HG03045 (cell line): ENCODE results near the gene KDM4B.

Source experiments
- ATAC-seq: cut with Tn5 transposase; IDR thresholded peaks from one replicate; pipeline ENCODE4 v1.9.1; 2021; ENCODE audit warnings: mild to moderate bottlenecking, moderate library complexity; ENCODE audit not compliant: unreplicated experiment

Gene KDM4B

GRCh38 chr19:5067678-5068077, 98.8 kb downstream of the KDM4B start:
- ATAC-seq: no peak

- ATAC-seq: no peak
Measured at GRCh38 chr19:5068233-5069072, 99.5 kb downstream of the KDM4B start.

- no peak for ATAC-seq
Measured at GRCh38 chr19:5070331-5070730, 101.4 kb downstream of the KDM4B start.

- ATAC-seq: no peak
Measured at GRCh38 chr19:5070930-5071329, 102.0 kb downstream of the KDM4B start.

GRCh38 chr19:5071579-5071978, 102.7 kb downstream of the KDM4B start:
- ATAC-seq: no peak

GRCh38 chr19:5072115-5072514, 103.2 kb downstream of the KDM4B start:
- no peak for ATAC-seq

- ATAC-seq: no peak
Measured at GRCh38 chr19:5073153-5073844, 104.4 kb downstream of the KDM4B start.

- no peak for ATAC-seq
Measured at GRCh38 chr19:5074407-5074806, 105.5 kb downstream of the KDM4B start.

GRCh38 chr19:5074830-5075394, 106.0 kb downstream of the KDM4B start:
- no peak for ATAC-seq

GRCh38 chr19:5075597-5075996, 106.7 kb downstream of the KDM4B start:
- ATAC-seq: no peak

GRCh38 chr19:5076440-5077208, 107.7 kb downstream of the KDM4B start:
- ATAC-seq: no peak

GRCh38 chr19:5077209-5077515, 108.2 kb downstream of the KDM4B start:
- ATAC-seq: no peak

- no peak for ATAC-seq
Measured at GRCh38 chr19:5078182-5078581, 109.3 kb downstream of the KDM4B start.

- no peak for ATAC-seq
Measured at GRCh38 chr19:5078666-5079065, 109.8 kb downstream of the KDM4B start.

- no peak for ATAC-seq
Measured at GRCh38 chr19:5079071-5079774, 110.3 kb downstream of the KDM4B start.

- no peak for ATAC-seq
Measured at GRCh38 chr19:5080030-5080654, 111.2 kb downstream of the KDM4B start.

- no peak for ATAC-seq
Measured at GRCh38 chr19:5080809-5081208, 111.9 kb downstream of the KDM4B start.

- ATAC-seq: no peak
Measured at GRCh38 chr19:5081443-5082161, 112.7 kb downstream of the KDM4B start.

GRCh38 chr19:5083547-5083965, 114.6 kb downstream of the KDM4B start:
- no peak for ATAC-seq

GRCh38 chr19:5085566-5085965, 116.7 kb downstream of the KDM4B start:
- no peak for ATAC-seq
